GM18502 (cell line): ENCODE data around the gene MGST2.
"Not testable (repeated sequence)": the region's sequence is repeated elsewhere in the genome, so short reads cannot be mapped to it uniquely, and the experiment has no call there.

ENCODE experiments used
- ATAC-seq: cut with Tn5 transposase; IDR thresholded peaks from one replicate; pipeline ENCODE4 v1.9.1; 2021; ENCODE audit warnings: mild to moderate bottlenecking; ENCODE audit not compliant: unreplicated experiment, poor library complexity

MGST2 gene

GRCh38 chr4:139665690-139666529 is at the start of gene MGST2:
TSS of gene MGST2 (plus strand) at chr4:139665819. CDS start at chr4:139666020, 201 bp downstream.
- ATAC-seq, result peak; percentile 87

GRCh38 chr4:139617702-139618490 is 47.7 kb upstream of the MGST2 start:
- no peak for ATAC-seq

GRCh38 chr4:139619644-139620043 is 46.0 kb upstream of the MGST2 start:
- peak; percentile 83 for ATAC-seq

GRCh38 chr4:139622901-139623381 is 42.7 kb upstream of the MGST2 start:
- ATAC-seq, result no peak

- ATAC-seq, result no peak
These were observed 41.1 kb upstream of the MGST2 start for GRCh38 chr4:139624441-139625092.

GRCh38 chr4:139625093-139625455 is 40.5 kb upstream of the MGST2 start:
- ATAC-seq, result no peak

- no peak for ATAC-seq
These were observed 40.1 kb upstream of the MGST2 start for GRCh38 chr4:139625482-139625881.

- no peak for ATAC-seq
These were observed 37.2 kb upstream of the MGST2 start for GRCh38 chr4:139628184-139629012.

GRCh38 chr4:139629436-139630125 is 36.0 kb upstream of the MGST2 start:
- ATAC-seq, result no peak

GRCh38 chr4:139630126-139630495 is 35.5 kb upstream of the MGST2 start:
- ATAC-seq, result no peak

GRCh38 chr4:139630991-139631390 is 34.6 kb upstream of the MGST2 start:
- no peak for ATAC-seq

GRCh38 chr4:139631791-139632190 is 33.8 kb upstream of the MGST2 start:
- ATAC-seq, result no peak

GRCh38 chr4:139632739-139633138 is 32.9 kb upstream of the MGST2 start:
- not testable (repeated sequence) for ATAC-seq

GRCh38 chr4:139633195-139633594 is 32.4 kb upstream of the MGST2 start:
- ATAC-seq, result no peak

- no peak for ATAC-seq
These were observed 32.0 kb upstream of the MGST2 start for GRCh38 chr4:139633661-139634060.

GRCh38 chr4:139635966-139636365 is 29.7 kb upstream of the MGST2 start:
- ATAC-seq, result no peak

GRCh38 chr4:139638306-139638705 is 27.3 kb upstream of the MGST2 start:
- not testable (repeated sequence) for ATAC-seq

- ATAC-seq, result no peak
These were observed 26.0 kb upstream of the MGST2 start for GRCh38 chr4:139639654-139640053.

- no peak for ATAC-seq
These were observed 24.4 kb upstream of the MGST2 start for GRCh38 chr4:139641218-139641617.
